HAP-1 (cell line): Measurements from ENCODE around the gene CFAP47.
"Not testable (repeated sequence)": the region's sequence is repeated elsewhere in the genome, so short reads cannot be mapped to it uniquely, and the experiment has no call there.

ENCODE experiments used
- DNase-seq, 2 experiments: peaks; one replicate each; pipeline ENCODE4 v3.0.0-alpha.2; 2016 to 2020; ENCODE audit warnings: low spot score in 2 of 2
- H3K27me3 ChIP-seq: fragments of 250-450 bp; sonication (Bioruptor Pico); 2 replicates; pipeline ENCODE4 v1.5.1; 2020; ENCODE audit warnings: low read depth, mild to moderate bottlenecking, moderate library complexity
- H3K36me3 ChIP-seq: fragments of 250-450 bp; sonication (Bioruptor Pico); replicated peaks from 2 replicates; pipeline ENCODE4 v1.5.1; 2020; ENCODE audit warnings: mild to moderate bottlenecking
- H3K4me1 ChIP-seq: fragments of 250-450 bp; sonication (Bioruptor Pico); 2 replicates; pipeline ENCODE4 v1.5.1; 2020; ENCODE audit warnings: mild to moderate bottlenecking
- H3K4me3 ChIP-seq: fragments of 250-450 bp; sonication (Bioruptor Pico); 2 replicates; pipeline ENCODE4 v1.5.1; 2020; ENCODE audit warnings: mild to moderate bottlenecking, moderate library complexity
- H3K9me3 ChIP-seq: fragments of 250-450 bp; sonication (Bioruptor Pico); 2 replicates; pipeline ENCODE4 v1.5.1; 2020; ENCODE audit warnings: mild to moderate bottlenecking, moderate library complexity
- in situ Hi-C: fragments of 300-500 bp; cut with MboI; formaldehyde crosslinking; loops from 3 replicates; pipeline ENCODE4 v1.14.3; 2020; ENCODE audit warnings: low sequenced_read_pairs, inconsistent platforms, mixed read lengths

Gene CFAP47, protein sequence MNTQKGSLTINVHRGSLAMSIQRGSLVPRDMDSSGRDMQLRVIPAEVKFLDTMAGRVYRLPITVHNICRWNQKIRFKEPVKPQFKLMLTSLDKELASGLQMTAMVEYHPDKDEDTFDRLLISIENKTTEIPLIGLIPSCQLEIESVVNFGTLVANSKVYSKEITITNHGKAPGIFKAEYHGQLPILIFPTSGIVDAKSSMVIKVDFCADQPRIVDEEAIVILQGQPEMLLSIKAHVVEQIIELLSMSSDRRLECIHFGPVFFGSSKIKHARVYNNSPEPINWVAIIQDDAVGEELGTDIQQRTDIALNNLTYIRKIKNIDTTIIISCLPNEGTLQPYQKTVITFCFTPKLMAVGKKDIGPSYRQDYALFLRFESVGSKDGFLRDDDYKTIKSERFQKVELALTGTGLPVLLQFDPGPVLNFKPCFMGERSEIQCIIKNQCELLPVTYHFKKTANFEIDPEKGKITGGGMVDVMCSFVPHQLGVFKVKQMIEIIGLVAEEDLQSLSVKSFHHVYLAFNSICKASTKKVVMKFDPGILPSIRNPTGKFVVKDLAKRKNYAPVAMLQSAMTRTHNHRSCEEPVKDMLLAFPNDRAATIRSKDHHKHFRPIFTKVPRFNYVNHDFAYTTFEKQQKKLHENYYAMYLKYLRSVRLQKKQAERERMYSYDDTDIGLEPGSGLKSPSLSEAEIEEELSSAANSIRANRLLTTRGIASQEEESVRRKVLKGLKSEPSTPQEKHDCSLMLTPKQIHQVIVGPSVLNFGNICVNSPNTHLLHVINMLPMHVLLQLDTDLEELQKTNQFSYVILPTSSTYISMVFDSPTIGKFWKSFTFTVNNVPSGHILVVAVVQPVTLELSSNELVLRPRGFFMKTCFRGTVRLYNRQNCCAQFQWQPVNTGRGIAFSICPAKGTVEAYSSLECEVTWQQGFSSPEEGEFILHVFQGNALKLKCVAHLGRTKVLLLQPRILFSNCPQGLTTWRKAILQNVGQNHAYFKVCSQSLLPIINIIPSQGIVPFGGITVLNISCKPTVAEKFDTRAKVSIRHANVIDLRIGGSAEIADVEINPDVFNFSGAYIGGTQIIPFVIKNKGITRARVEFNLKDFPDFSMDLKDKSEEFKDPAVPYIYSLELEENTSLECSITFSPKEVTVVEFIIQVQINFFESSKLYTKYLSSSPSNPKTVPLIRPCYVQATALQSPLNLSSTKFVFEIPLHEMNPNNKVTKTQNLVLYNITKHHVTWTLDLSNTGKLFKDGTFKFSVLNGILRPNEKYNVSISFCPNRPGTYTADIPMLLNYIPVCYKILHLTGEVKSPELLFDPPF (N-terminal part only)

DNA sequence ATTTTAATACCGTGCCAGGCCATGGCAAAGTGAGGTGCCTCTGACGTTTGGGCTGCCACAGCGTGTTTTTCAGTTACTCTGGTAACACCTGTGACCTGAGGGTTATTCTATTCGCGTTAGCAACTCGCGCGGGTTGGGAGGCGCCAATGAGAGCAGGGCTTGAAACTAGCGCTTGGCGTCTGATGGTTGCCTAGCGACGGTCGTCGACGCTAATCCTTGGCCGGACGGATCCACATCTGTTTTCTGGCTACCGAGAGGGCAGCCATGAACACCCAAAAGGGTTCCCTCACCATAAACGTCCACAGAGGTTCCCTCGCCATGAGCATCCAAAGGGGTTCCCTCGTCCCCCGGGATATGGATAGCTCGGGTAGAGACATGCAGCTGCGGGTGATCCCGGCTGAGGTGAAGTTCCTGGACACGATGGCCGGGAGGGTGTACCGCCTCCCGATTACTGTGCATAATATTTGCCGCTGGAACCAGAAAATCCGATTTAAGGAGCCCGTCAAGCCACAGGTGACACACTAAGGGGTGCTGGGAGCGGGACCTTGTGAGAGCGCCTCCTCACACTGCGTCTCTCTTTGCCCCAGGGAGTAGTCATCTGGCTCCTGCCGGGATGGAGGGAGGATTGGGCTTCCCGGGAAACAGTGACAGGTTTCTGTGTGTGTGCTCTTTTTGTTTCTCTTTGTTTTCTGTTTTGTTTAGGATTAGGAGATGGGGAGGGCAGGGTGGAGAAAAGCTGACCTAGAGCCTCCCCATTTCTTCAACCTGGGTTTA is at the start of gene CFAP47:
Gene CFAP47, plus strand, starts transcription at position 199 of the 774 bp plus-strand sequence. Its CDS starts 66 bp downstream, at position 265.
- no peaks in the 10 kb centered on the region for H3K36me3 ChIP-seq
- peak in 1 of 2 experiments; percentile 45 for DNase-seq
- H3K9me3 ChIP-seq: no peaks in the 10 kb centered on the region
- no peaks in the 10 kb centered on the region for H3K27me3 ChIP-seq
- in situ Hi-C loops: no loop called here
- H3K4me1 ChIP-seq: no peaks in the 10 kb centered on the region
- H3K4me3 ChIP-seq: peak within 1 kb of the TSS; percentile 8; the same call in 1 of the 2 replicates

DNA sequence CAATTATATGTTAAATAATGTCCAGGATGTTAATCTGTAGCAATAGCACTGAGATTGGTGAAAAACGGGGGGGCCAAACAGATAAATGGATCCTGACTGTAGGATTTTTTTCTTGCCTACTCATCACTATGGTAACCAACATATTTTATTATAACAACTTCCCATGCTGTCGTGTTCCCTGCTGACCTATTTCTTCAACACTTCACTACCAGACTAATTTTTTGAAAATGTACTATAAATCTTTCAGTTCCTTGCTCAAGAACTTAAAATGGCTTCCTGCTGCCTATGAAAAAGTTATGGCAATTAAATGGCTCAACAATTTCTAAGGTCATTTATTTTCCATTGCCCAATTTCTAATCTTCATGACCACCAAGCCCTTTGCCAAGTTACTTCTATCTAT is 38.9 kb upstream of the CFAP47 start:
- no peak overlapping the region for H3K4me3 ChIP-seq
- DNase-seq: no peak
- no peaks in the 10 kb centered on the region for H3K4me1 ChIP-seq
- no peaks in the 10 kb centered on the region for H3K36me3 ChIP-seq
- H3K9me3 ChIP-seq: no peaks in the 10 kb centered on the region
- in situ Hi-C loops: no loop called here
- no peaks in the 10 kb centered on the region for H3K27me3 ChIP-seq

DNA sequence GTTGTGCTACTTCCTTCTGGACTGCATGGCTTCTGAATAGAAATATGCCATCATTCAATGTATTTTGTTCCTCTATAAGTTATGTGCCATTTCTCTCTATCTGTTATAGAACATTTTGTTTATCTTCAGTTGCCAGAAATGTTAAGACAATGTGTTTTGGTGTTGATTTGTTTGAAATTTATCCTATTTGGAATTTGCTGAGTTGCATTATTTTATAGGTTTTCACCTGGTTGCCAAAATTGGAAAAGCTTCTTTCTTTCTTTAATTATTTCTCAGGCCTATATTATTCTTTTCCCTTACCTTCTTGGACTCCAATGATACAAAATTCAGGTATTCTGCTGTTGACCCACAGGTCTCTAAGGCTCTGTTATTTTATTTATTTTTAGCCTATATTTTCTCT is 33.4 kb upstream of the CFAP47 start:
- Histone ChIP-seq H3K36me3 (no peaks in the 10 kb centered on the region), H3K4me1 (no peaks in the 10 kb centered on the region), H3K4me3 (no peak overlapping the region), H3K9me3 (no peaks in the 10 kb centered on the region), H3K27me3 (no peaks in the 10 kb centered on the region)
- in situ Hi-C loops: no loop called here
- DNase-seq: no peak

DNA sequence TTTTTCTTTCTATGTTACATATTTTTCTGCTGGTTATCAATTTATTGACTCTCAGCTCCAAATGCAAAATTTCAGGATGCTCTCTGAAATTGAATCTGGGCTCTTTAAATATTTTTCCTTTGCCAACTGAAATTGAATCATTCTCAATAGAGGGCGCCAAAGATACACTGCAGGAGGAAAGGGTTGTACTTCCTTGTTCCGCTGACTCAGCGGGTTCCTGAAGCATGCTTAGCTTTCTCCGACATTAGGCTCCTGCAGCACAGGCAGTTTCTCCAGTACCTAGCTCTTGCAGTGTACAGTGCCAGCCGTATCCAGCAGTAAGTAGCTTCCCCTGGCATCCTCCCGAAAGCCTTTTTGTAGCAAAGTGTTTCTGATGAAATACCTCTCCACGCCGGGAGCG is 28.8 kb upstream of the CFAP47 start:
- Histone ChIP-seq H3K36me3 (no peaks in the 10 kb centered on the region), H3K4me1 (no peaks in the 10 kb centered on the region), H3K27me3 (no peaks in the 10 kb centered on the region), H3K4me3 (no peak overlapping the region), H3K9me3 (no peaks in the 10 kb centered on the region)
- in situ Hi-C loops: no loop called here
- DNase-seq: peak; percentile 58 to 65

DNA sequence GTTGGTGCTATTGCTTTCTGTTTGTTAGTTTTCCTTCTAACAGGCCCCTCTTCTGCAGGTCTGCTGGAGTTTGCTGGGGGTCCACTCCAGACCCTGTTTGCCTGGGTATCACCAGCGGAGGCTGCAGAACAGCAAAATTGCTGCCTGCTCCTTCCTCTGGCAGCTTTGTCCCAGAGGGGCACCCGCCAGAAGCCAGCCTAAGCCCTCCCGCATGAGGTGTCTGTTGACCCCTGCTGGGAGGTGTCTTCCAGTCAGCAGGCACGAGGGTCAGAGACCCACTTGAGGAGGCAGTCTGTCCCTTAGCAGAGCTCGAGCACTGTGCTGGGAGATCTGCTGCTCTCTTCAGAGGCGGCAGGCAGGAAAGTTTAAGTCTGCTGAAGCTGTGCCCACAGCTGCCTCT is 67.3 kb downstream of the CFAP47 start:
- H3K36me3 ChIP-seq, H3K4me3 ChIP-seq, H3K4me1 ChIP-seq, in situ Hi-C loops, H3K27me3 ChIP-seq, DNase-seq, H3K9me3 ChIP-seq: not testable (repeated sequence)

DNA sequence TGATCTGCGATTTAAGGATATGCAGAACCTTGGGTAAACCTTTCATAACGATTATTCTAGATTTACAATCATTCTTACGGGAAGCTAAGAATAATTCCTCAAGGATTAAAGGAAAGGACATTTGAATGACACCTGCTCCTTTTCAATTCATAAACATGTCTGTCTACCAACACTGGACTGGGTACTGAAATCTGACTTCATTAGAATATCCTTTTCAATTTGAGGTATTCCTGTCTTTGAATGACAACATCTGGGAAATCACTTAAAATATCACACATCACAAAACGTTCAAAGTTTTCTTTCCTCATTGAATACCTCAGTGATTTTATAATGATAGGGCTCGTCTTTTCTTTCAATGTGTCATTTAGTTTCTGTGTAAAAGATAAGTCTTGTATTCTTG is 87.7 kb downstream of the CFAP47 start:
- no peaks in the 10 kb centered on the region for H3K27me3 ChIP-seq
- no peaks in the 10 kb centered on the region for H3K4me1 ChIP-seq
- in situ Hi-C loops: no loop called here
- H3K4me3 ChIP-seq: no peak overlapping the region
- H3K9me3 ChIP-seq: no peaks in the 10 kb centered on the region
- DNase-seq: no peak
- no peaks in the 10 kb centered on the region for H3K36me3 ChIP-seq

DNA sequence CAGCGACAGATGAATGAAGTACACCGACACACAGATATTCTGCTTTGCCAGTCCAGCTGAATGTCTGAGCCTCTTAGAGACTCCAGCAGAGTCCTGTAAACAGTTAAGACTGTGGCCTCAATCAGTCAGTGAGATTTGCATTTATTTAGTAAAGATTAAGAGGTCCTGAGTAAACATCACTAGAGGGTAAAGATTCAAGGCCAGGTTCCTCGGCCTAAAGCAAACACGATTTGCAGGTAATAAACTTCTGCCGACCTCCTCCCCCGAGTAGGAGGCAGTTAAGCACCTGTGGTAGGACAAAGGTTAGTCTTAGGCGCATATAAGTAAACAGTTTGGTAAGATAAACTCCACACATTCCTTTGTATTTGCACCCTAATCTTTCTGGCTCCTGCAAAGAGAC is 99.6 kb downstream of the CFAP47 start:
- no peaks in the 10 kb centered on the region for H3K27me3 ChIP-seq
- no peaks in the 10 kb centered on the region for H3K36me3 ChIP-seq
- no peaks in the 10 kb centered on the region for H3K9me3 ChIP-seq
- in situ Hi-C loops: no loop called here
- DNase-seq: no peak
- no peak overlapping the region for H3K4me3 ChIP-seq
- no peaks in the 10 kb centered on the region for H3K4me1 ChIP-seq

DNA sequence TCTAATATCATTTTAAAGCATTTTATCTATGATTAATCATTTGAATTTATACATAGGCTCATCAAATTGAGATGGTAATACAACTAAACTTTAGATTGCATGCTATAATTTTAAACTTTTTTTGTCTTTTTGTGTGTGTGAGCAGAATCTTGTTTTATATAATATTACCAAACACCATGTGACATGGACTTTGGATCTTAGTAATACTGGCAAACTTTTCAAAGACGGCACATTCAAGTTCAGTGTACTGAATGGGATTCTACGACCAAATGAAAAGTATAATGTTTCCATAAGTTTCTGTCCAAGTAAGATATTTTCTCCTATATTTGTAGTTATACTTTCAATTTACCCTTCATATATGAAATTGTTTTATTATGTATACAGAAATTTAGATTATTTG is 116.0 kb downstream of the CFAP47 start:
- Histone ChIP-seq H3K36me3 (no peaks in the 10 kb centered on the region), H3K4me3 (no peak overlapping the region), H3K27me3 (no peaks in the 10 kb centered on the region), H3K9me3 (no peaks in the 10 kb centered on the region), H3K4me1 (no peaks in the 10 kb centered on the region)
- DNase-seq: no peak
- in situ Hi-C loops: no loop called here

DNA sequence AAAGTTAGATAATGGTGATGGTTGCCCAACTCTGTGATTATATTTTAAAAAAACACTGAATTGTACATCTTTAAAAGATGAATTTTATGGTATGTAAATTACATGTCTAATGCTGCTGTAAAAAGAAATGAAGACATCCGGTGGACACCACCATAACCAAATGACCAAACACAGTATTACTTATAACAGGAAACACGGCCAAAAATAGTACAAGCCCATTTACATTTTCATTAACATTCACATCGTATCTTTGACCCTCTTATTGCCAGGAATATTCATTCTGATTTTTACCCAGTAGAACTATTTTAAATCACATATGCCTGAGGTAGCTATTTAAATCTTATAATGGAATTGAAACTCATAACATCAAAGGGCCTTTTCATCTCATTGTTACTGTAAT is 143.2 kb downstream of the CFAP47 start:
- Histone ChIP-seq H3K4me3 (no peak overlapping the region), H3K27me3 (no peaks in the 10 kb centered on the region), H3K9me3 (no peaks in the 10 kb centered on the region), H3K36me3 (no peaks in the 10 kb centered on the region), H3K4me1 (no peaks in the 10 kb centered on the region)
- DNase-seq: no peak
- in situ Hi-C loops: no loop called here

DNA sequence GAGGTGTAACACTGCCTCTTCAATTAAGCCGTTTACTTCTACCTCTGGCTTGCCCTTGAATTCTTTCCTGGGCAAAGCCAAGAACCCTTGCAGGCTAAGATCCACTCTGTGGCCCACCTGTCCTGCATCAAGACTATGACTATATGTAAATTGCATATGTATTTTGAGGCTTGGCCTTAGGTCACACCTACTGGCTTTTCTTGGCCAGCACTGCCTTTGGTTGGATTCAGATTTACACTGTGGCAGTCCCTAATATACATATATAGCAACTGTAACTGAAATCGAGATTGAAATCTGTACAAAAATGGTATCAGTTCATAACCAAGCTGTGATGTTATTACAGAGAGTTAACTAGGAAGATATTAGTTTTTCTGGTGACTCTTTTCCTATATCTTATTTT is 151.5 kb downstream of the CFAP47 start:
- Histone ChIP-seq H3K4me3 (no peak overlapping the region), H3K4me1 (no peaks in the 10 kb centered on the region), H3K36me3 (no peaks in the 10 kb centered on the region), H3K9me3 (no peaks in the 10 kb centered on the region), H3K27me3 (no peaks in the 10 kb centered on the region)
- in situ Hi-C loops: no loop called here
- no peak for DNase-seq

DNA sequence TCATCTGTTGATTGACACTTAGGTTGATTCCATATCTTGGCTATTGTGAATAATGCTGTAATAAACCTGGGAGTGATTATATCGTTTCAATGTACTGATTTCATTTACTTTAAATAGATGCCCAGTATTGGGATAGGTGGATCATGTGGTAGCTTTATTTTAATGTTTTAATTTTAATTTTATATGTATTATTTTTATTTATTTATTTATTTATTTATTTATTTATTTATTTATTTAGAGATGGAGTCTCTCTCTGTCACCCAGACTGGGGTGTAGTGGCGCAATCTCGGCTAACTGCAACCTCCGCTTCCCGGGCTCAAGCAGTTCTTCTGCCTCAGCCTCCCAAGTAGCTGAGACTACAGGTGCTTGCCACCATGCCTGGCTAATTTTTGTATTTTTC is 155.5 kb downstream of the CFAP47 start:
- in situ Hi-C loops, H3K9me3 ChIP-seq, H3K27me3 ChIP-seq, H3K4me1 ChIP-seq, H3K4me3 ChIP-seq, H3K36me3 ChIP-seq, DNase-seq: not testable (repeated sequence)

DNA sequence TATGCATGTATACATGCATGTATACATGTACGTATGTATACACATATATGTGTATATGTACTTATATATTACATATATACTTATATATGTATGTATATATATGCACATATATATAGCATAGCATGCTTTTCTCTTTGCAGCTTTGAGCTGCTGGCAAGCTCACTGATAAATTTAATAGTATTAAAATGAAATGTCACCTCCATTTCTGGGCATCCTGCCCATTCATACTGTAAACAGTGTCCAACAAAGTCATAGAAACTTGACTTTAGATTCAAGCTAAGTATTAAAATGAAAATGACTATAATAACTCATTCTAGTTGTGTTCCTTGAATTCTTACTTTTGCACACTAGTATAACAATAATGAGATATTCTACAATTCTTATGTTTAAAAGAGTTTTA is 163.7 kb downstream of the CFAP47 start:
- H3K4me1 ChIP-seq: no peaks in the 10 kb centered on the region
- no peak for DNase-seq
- H3K4me3 ChIP-seq: no peak overlapping the region
- in situ Hi-C loops: no loop called here
- H3K27me3 ChIP-seq: no peaks in the 10 kb centered on the region
- no peaks in the 10 kb centered on the region for H3K9me3 ChIP-seq
- no peaks in the 10 kb centered on the region for H3K36me3 ChIP-seq

DNA sequence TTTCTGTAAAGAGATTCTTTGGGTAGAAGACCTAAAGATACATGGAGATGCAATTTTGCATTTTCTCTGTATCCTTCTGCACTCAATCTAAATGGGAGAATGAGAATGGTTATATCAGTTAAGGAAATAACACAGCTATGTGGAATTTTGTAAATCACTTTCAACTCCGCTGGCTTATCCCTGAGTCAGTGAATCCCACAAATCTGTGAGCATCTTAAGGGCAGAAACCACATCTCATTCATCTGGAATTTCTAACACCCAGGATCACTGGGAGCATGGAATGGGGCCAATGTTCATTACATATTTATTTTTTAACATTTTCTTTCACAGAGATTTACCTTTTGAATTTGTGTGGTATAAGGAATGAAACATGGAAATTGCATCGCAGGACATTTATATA is 167.8 kb downstream of the CFAP47 start:
- Histone ChIP-seq H3K4me3 (no peak overlapping the region), H3K9me3 (no peaks in the 10 kb centered on the region), H3K27me3 (no peaks in the 10 kb centered on the region), H3K4me1 (no peaks in the 10 kb centered on the region), H3K36me3 (no peaks in the 10 kb centered on the region)
- in situ Hi-C loops: no loop called here
- DNase-seq: no peak
